Liver (tissue), 9 donors: ENCODE results near the gene OGG1. TPM values are rescaled to one million over a fixed set of nuclear protein-coding genes. Genes with fewer than 3 reads are reported as not detected.
A peak's percentile ranks its signal among the peaks of the same experiment; 100 is the strongest.

Experiments used
- DNase-seq: peaks from one replicate; pipeline ENCODE4 v3.0.0-alpha.2; 2017; ENCODE audit warnings: low spot score
- H3K27ac ChIP-seq, 2 donors: one replicate each; pipeline ENCODE4 v1.7.0; 2013; ENCODE audit warnings: inconsistent platforms in 2 of 2, low read length in 2 of 2, control low read depth in 1 of 2, low read depth in 1 of 2, mild to moderate bottlenecking in 1 of 2
- H3K27me3 ChIP-seq, 4 donors: one replicate each; pipeline versions ENCODE4 v1.6.1 to v1.7.0; 2013; ENCODE audit warnings: low read length in 3 of 4, inconsistent platforms in 1 of 4, mild to moderate bottlenecking in 1 of 4, moderate library complexity in 1 of 4; ENCODE audit not compliant: control insufficient read depth in 4 of 4, insufficient read depth in 4 of 4
- H3K36me3 ChIP-seq, 4 donors: one replicate each; pipeline versions ENCODE4 v1.6.1 to v1.7.0; 2013; ENCODE audit warnings: low read length in 3 of 4, mild to moderate bottlenecking in 3 of 4, low read depth in 1 of 4, moderate library complexity in 1 of 4; ENCODE audit not compliant: control insufficient read depth in 4 of 4, insufficient read depth in 3 of 4
- H3K4me1 ChIP-seq, 4 donors: one replicate each; pipeline versions ENCODE4 v1.6.1 to v1.7.0; 2013; ENCODE audit warnings: low read length in 3 of 4, mild to moderate bottlenecking in 3 of 4, moderate library complexity in 1 of 4; ENCODE audit not compliant: control insufficient read depth in 4 of 4, insufficient read depth in 4 of 4
- H3K4me3 ChIP-seq, 3 donors: one replicate each; pipeline versions ENCODE4 v1.6.1 to v1.7.0; 2013; ENCODE audit warnings: low read length in 3 of 3, control low read depth in 1 of 3, low read depth in 1 of 3, mild to moderate bottlenecking in 1 of 3
- H3K9ac ChIP-seq, 2 donors: one replicate each; pipeline ENCODE4 v1.7.0; 2013; ENCODE audit warnings: low read length in 2 of 2, mild to moderate bottlenecking in 2 of 2, moderate library complexity in 2 of 2, control low read depth in 1 of 2, low read depth in 1 of 2
- H3K9me3 ChIP-seq, 4 donors: one replicate each; pipeline versions ENCODE4 v1.6.1 to v1.7.0; 2013; ENCODE audit warnings: low read length in 3 of 4; ENCODE audit not compliant: control insufficient read depth in 4 of 4
- FOXA2 ChIP-seq: IDR thresholded peaks from 2 replicates; pipeline ENCODE4 v1.6.1; 2016; ENCODE audit warnings: antibody characterized with exemption
- HNF4A ChIP-seq, 2 donors: conservative IDR thresholded peaks; 2 replicates each; pipeline ENCODE4 v1.6.1; 2016; ENCODE audit warnings: antibody characterized with exemption in 2 of 2, mild to moderate bottlenecking in 2 of 2
- HNF4G ChIP-seq: IDR thresholded peaks from 2 replicates; pipeline ENCODE4 v1.6.1; 2016; ENCODE audit warnings: antibody characterized with exemption
- RAD21 ChIP-seq, 2 donors: IDR thresholded peaks; 2 replicates each; pipeline ENCODE4 v1.6.1; 2016; ENCODE audit warnings: antibody characterized with exemption in 2 of 2, mild to moderate bottlenecking in 2 of 2
- RXRA ChIP-seq, 2 donors: IDR thresholded peaks; 2 replicates each; pipeline ENCODE4 v1.6.1; 2017 to 2018; ENCODE audit warnings: antibody characterized with exemption in 2 of 2, mild to moderate bottlenecking in 1 of 2
- SP1 ChIP-seq: IDR thresholded peaks from 2 replicates; pipeline ENCODE4 v1.6.1; 2018; ENCODE audit warnings: antibody characterized with exemption, mild to moderate bottlenecking
- TAF1 ChIP-seq: conservative IDR thresholded peaks from 2 replicates; pipeline ENCODE4 v1.6.1; 2016; ENCODE audit warnings: antibody characterized with exemption, mild to moderate bottlenecking
- WGBS: extraction: QIAGEN DNeasy Blood & Tissue Kit; methylation state at CpG from one replicate; pipeline ENCODE4 v1.1.7; 2013; 5-methylcytosine and 5-hydroxymethylcytosine counted together
- polyA plus RNA-seq, 2 donors: library from polyadenylated mRNA; stranded (reverse) in 1 of 2; unstranded in 1 of 2; fragments of 200-250 nt in 1 of 2; fragments of >200 nt in 1 of 2; fragmentation: Nextera tagmentation in 1 of 2; extraction: Ambion mirVana in 1 of 2; gene quantifications; one replicate each; pipeline versions ENCODE4 v1.2.1 to v1.2.3, GENCODE V29; 2013 to 2015
- total RNA-seq, 2 donors: library from RNA; depleted of rRNA; stranded (reverse); fragments of >200 nt; gene quantifications; one replicate each; pipeline ENCODE4 v1.2.3, GENCODE V29; 2014
- TF ChIP-seq, protein P1 (sequence below): IDR thresholded peaks from 2 replicates; pipeline ENCODE4 v1.6.1; 2016; ENCODE audit warnings: antibody characterized with exemption, mild to moderate bottlenecking
- TF ChIP-seq, protein P2 (sequence below): fragments of 150-350 bp; IDR thresholded peaks from 2 replicates; pipeline ENCODE4 v1.5.1; 2017; ENCODE audit warnings: improper control_type of control experiment, low read depth, low read length; ENCODE audit not compliant: missing input control
- donor health status: healthy.
- donor health status: healthy.
- donor health status: healthy.
- donor health status: healthy.
- donor health status: healthy.

Gene OGG1
- total and polyA plus RNA-seq, 4 donors: 8.9 to 19.8 (median 10.0) TPM

DNA sequence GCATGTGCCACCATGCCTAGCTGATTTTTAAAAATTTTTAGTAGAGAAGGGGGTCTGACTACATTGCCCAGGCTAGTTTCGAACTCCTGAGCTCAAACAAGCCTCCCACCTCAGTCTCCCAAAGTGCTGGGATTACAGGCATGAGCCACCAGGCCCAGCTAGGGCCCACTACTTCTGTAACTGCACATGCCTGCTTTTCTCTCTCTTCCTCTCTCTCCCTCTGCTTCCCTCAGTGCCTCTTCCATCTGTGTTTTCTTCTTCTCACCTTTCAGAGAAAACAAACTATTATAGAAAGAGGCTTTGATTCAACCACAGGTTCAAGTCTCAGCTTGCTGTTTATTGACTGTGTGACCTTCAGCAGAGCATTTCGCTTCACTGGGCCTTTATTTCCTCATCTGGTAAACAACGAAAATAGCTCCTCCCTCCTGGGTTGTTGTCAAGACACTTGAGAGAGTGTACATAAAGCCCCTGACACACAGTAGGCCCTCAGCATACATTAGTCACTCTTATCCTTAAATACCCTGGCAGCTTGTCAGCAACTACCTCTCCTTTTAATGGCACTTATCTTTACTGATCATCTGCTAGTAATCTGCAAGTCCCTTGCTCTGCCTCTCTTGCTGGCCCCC, 32.3 kb downstream of the OGG1 start:
- no peak overlapping the region for H3K4me3 ChIP-seq
- peaks cover 6 to 34% (median 18%) of the 10 kb centered on the region in 4 donors for H3K4me1 ChIP-seq
- TF ChIP-seq, protein P1, sequence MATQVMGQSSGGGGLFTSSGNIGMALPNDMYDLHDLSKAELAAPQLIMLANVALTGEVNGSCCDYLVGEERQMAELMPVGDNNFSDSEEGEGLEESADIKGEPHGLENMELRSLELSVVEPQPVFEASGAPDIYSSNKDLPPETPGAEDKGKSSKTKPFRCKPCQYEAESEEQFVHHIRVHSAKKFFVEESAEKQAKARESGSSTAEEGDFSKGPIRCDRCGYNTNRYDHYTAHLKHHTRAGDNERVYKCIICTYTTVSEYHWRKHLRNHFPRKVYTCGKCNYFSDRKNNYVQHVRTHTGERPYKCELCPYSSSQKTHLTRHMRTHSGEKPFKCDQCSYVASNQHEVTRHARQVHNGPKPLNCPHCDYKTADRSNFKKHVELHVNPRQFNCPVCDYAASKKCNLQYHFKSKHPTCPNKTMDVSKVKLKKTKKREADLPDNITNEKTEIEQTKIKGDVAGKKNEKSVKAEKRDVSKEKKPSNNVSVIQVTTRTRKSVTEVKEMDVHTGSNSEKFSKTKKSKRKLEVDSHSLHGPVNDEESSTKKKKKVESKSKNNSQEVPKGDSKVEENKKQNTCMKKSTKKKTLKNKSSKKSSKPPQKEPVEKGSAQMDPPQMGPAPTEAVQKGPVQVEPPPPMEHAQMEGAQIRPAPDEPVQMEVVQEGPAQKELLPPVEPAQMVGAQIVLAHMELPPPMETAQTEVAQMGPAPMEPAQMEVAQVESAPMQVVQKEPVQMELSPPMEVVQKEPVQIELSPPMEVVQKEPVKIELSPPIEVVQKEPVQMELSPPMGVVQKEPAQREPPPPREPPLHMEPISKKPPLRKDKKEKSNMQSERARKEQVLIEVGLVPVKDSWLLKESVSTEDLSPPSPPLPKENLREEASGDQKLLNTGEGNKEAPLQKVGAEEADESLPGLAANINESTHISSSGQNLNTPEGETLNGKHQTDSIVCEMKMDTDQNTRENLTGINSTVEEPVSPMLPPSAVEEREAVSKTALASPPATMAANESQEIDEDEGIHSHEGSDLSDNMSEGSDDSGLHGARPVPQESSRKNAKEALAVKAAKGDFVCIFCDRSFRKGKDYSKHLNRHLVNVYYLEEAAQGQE: peak; percentile 18
- TF ChIP-seq HNF4A (conservative IDR thresholded peaks at IDR 0.05) (peak; percentile 17 to 28), HNF4G (no peak), FOXA2 (peak; percentile 49), RXRA (IDR thresholded peaks at IDR 0.05) (no peak), TAF1 (no peak), SP1 (peak; percentile 25)
- TF ChIP-seq, protein P2, sequence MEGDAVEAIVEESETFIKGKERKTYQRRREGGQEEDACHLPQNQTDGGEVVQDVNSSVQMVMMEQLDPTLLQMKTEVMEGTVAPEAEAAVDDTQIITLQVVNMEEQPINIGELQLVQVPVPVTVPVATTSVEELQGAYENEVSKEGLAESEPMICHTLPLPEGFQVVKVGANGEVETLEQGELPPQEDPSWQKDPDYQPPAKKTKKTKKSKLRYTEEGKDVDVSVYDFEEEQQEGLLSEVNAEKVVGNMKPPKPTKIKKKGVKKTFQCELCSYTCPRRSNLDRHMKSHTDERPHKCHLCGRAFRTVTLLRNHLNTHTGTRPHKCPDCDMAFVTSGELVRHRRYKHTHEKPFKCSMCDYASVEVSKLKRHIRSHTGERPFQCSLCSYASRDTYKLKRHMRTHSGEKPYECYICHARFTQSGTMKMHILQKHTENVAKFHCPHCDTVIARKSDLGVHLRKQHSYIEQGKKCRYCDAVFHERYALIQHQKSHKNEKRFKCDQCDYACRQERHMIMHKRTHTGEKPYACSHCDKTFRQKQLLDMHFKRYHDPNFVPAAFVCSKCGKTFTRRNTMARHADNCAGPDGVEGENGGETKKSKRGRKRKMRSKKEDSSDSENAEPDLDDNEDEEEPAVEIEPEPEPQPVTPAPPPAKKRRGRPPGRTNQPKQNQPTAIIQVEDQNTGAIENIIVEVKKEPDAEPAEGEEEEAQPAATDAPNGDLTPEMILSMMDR: no peak
- WGBS: 48% methylated on average over 3 of the region's 3 CpGs
- no peak overlapping the region for H3K9ac ChIP-seq
- peak overlapping the region; percentile 54 to 79 for H3K27ac ChIP-seq
- H3K9me3 ChIP-seq: no peaks in the 10 kb centered on the region
- no peak for DNase-seq
- no peaks in the 10 kb centered on the region for H3K27me3 ChIP-seq
- peaks cover 2 to 28% (median 21%) of the 10 kb centered on the region in 4 donors for H3K36me3 ChIP-seq

DNA sequence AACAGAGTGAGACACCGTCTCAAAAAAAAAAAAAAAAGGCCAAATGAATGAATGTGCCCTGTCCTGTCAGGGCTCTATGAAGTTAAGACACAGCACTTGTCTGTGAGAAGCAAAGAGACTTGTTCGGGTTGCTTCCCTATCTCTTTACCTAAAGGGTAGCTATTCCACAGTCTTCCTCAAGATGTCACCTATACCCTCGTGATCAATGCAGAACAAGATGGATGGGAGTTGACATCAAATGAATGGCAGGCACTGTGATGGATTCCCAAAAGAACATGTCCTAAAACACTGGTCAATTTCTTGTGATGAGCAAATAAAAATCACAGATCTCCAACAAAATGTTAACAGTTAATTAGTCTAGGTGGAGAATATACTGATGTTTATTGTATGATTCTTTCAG, 33.0 kb downstream of the OGG1 start:
- Histone ChIP-seq H3K9ac (no peak overlapping the region), H3K27ac (peak overlapping the region in 1 of 2 donors; percentile 54), H3K27me3 (no peaks in the 10 kb centered on the region), H3K4me3 (no peak overlapping the region), H3K4me1 (peaks cover 6 to 34% (median 18%) of the 10 kb centered on the region in 4 donors), H3K9me3 (no peaks in the 10 kb centered on the region), H3K36me3 (peaks cover 2 to 34% (median 24%) of the 10 kb centered on the region in 4 donors)
- DNase-seq: no peak
- TF ChIP-seq RAD21 (IDR thresholded peaks at IDR 0.05): peak in 1 of 2 donors; percentile 34
- TF ChIP-seq, protein P1: no peak
- WGBS: 61% methylated on average over 3 of the region's 3 CpGs
